Measurements from ENCODE around the gene GOLIM4. TPM values are rescaled to one million over a fixed set of nuclear protein-coding genes. Genes with fewer than 3 reads are reported as not detected.

Gene GOLIM4
- polyA plus RNA-seq, 1 donor from 2014 or later = 3.2 TPM

GRCh38 chr3:167978486-167978885 lies 117.2 kb downstream of the GOLIM4 start:
- Histone ChIP-seq H3K9me3 (ENCODE audit: low read length) (no peaks in the 10 kb centered on the region), H3F3A (ENCODE audit: insufficient read depth, low read length, poor library complexity, severe bottlenecking) (no peaks in the 10 kb centered on the region), H3K9me2 (ENCODE audit: insufficient read depth, low read length) (no peaks in the 10 kb centered on the region), H3K9ac (ENCODE audit: low read length) (no peak overlapping the region), H3K27ac (ENCODE audit: low read length) (no peak overlapping the region), H3K4me2 (ENCODE audit: low read length) (no peak overlapping the region), H4K20me1 (ENCODE audit: insufficient read depth) (no peaks in the 10 kb centered on the region), H3K36me3 (ENCODE audit: insufficient read depth, low read length) (no peaks in the 10 kb centered on the region), H3K27me3 (ENCODE audit: insufficient read depth, low read depth, low read length) (no peaks in the 10 kb centered on the region), H3K79me2 (replicated peaks; ENCODE audit: insufficient read depth, low read length) (no peaks in the 10 kb centered on the region), H3K4me3 (ENCODE audit: low read length) (no peak overlapping the region), H2AFZ (ENCODE audit: low read depth, low read length) (no peak overlapping the region)
- TF ChIP-seq, protein P1, sequence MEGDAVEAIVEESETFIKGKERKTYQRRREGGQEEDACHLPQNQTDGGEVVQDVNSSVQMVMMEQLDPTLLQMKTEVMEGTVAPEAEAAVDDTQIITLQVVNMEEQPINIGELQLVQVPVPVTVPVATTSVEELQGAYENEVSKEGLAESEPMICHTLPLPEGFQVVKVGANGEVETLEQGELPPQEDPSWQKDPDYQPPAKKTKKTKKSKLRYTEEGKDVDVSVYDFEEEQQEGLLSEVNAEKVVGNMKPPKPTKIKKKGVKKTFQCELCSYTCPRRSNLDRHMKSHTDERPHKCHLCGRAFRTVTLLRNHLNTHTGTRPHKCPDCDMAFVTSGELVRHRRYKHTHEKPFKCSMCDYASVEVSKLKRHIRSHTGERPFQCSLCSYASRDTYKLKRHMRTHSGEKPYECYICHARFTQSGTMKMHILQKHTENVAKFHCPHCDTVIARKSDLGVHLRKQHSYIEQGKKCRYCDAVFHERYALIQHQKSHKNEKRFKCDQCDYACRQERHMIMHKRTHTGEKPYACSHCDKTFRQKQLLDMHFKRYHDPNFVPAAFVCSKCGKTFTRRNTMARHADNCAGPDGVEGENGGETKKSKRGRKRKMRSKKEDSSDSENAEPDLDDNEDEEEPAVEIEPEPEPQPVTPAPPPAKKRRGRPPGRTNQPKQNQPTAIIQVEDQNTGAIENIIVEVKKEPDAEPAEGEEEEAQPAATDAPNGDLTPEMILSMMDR (IDR thresholded peaks at IDR 0.05; ENCODE audit: poor library complexity, severe bottlenecking) = no peak
- TF ChIP-seq MXI1 (conservative IDR thresholded peaks at IDR 0.05; ENCODE audit: poor library complexity, severe bottlenecking) (no peak), RAD21 (conservative IDR thresholded peaks at IDR 0.05) (no peak), EP300 (conservative IDR thresholded peaks at IDR 0.05; ENCODE audit: poor library complexity, severe bottlenecking) (no peak), EZH2 (IDR thresholded peaks at IDR 0.05; ENCODE audit: borderline replicate concordance, insufficient read depth, low read length, poor library complexity, severe bottlenecking) (no peak), SMC3 (conservative IDR thresholded peaks at IDR 0.05; ENCODE audit: poor library complexity) (no peak), POLR2AphosphoS5 (IDR thresholded peaks at IDR 0.05) (no peak), TAF1 (IDR thresholded peaks at IDR 0.05; ENCODE audit: low read depth) (no peak), REST (IDR thresholded peaks at IDR 0.05; ENCODE audit: borderline replicate concordance) (no peak)

- no peak overlapping the region for H3K4me3 ChIP-seq (ENCODE audit: low read length)
- H3K27ac ChIP-seq (ENCODE audit: low read length) = no peak overlapping the region
- H3K36me3 ChIP-seq (ENCODE audit: insufficient read depth, low read length) = no peaks in the 10 kb centered on the region
- TF ChIP-seq SMC3 (conservative IDR thresholded peaks at IDR 0.05; ENCODE audit: poor library complexity) (no peak), MXI1 (conservative IDR thresholded peaks at IDR 0.05; ENCODE audit: poor library complexity, severe bottlenecking) (no peak), REST (IDR thresholded peaks at IDR 0.05; ENCODE audit: borderline replicate concordance) (no peak), EZH2 (IDR thresholded peaks at IDR 0.05; ENCODE audit: borderline replicate concordance, insufficient read depth, low read length, poor library complexity, severe bottlenecking) (no peak), EP300 (conservative IDR thresholded peaks at IDR 0.05; ENCODE audit: poor library complexity, severe bottlenecking) (no peak), POLR2AphosphoS5 (IDR thresholded peaks at IDR 0.05) (no peak), RAD21 (conservative IDR thresholded peaks at IDR 0.05) (no peak)
- TF ChIP-seq, protein P1 (IDR thresholded peaks at IDR 0.05; ENCODE audit: poor library complexity, severe bottlenecking) = no peak
- no peaks in the 10 kb centered on the region for H3K9me2 ChIP-seq (ENCODE audit: insufficient read depth, low read length)
- H4K20me1 ChIP-seq (ENCODE audit: insufficient read depth) = no peaks in the 10 kb centered on the region
- H3K4me2 ChIP-seq (ENCODE audit: low read length) = no peak overlapping the region
- no peaks in the 10 kb centered on the region for H3F3A ChIP-seq (ENCODE audit: insufficient read depth, low read length, poor library complexity, severe bottlenecking)
- H3K9ac ChIP-seq (ENCODE audit: low read length) = no peak overlapping the region
- no peak overlapping the region for H2AFZ ChIP-seq (ENCODE audit: low read depth, low read length)
- H3K79me2 ChIP-seq (replicated peaks; ENCODE audit: insufficient read depth, low read length) = no peaks in the 10 kb centered on the region
- H3K27me3 ChIP-seq (ENCODE audit: insufficient read depth, low read depth, low read length) = no peaks in the 10 kb centered on the region
- no peaks in the 10 kb centered on the region for H3K9me3 ChIP-seq (ENCODE audit: low read length)
These were observed 117.7 kb downstream of the GOLIM4 start for GRCh38 chr3:167978071-167978470.

Measured in neural cell (in vitro differentiated cells).